ENCODE data around the gene PRPF39. TPM values are rescaled to one million over a fixed set of nuclear protein-coding genes. Genes with fewer than 3 reads are reported as not detected.
"Not testable (repeated sequence)": the region's sequence is repeated elsewhere in the genome, so short reads cannot be mapped to it uniquely, and the experiment has no call there.

PRPF39 gene
- polyA plus RNA-seq, 3 donors = 55.9 to 75.5 (median 69.7) TPM

- peak; percentile 98 for DNase-seq
These were observed 50.4 kb downstream of the PRPF39 start, which contains the start of gene FKBP3 for GRCh38 chr14:45134051-45134958. TSS of gene FKBP3 (minus strand) at chr14:45134481. CDS start at chr14:45134456, 25 bp downstream.

DNA sequence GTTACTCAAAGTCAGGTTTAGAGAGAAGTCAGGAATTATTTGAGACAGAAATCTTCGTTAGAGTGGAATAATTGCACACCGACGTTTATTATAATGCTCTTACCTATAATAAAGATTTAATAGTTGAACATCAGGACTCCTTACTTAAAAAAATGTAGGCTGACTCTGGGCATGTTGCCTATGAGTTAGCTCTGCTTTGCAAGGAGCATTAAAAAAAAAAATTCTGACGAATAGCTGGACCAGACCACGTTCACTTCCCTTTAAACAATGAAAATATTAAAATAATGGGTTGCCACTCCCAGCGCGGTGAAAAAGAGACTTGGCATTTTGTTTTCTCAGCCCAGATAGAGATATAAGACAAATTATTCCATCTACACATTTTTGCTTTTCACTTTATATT lies 51.2 kb downstream of the PRPF39 start:
- peak; percentile 16 for DNase-seq

GRCh38 chr14:45135659-45136395 lies 51.9 kb downstream of the PRPF39 start, which contains the start of gene FANCM:
TSS of gene FANCM (plus strand) at chr14:45135930. CDS start at chr14:45136032, 102 bp downstream.
- peak; percentile 98 for DNase-seq

DNA sequence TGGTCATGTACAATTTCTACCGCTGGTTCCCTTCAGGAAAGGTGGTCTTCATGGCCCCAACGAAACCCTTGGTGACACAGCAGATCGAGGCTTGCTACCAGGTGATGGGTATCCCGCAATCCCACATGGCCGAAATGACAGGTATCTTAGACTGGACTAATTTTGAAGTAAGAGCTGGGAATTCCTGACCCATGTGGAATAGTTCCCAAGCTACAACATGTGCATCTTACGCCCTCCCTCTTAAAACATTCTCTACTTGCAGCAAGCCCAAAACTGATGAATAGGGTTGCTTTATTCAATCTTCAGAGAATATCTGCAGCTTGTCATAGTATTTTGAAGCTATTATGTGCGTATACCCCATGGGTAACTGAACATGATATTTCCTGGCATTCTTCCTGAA lies 52.5 kb downstream of the PRPF39 start:
- peak; percentile 2 for DNase-seq

DNA sequence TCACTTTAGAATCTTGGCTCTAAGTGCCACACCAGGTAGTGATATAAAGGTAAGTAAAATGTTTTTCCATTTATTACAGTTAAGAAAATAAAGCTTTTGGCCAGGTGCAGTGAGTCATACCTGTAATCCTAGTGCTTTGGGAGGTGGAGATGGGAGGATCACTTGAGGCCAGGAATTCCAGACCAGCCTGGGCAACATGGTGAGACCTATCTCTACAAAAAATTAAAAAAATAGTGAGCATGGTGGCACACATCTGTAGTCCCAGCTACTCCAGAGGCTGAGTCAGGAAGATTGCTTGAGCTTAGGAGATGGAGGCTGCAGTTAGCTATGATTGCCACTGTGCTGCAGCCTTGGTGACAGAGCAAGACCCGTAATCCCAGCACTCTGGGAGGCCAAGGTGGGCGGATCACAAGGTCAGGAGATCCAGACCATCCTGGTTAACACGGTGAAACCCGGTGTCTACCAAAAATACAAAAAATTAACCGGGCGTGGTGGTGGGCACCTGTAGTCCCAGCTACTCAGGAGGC lies 56.8 kb downstream of the PRPF39 start:
- no peak for DNase-seq

- not testable (repeated sequence) for DNase-seq
These were observed 58.2 kb downstream of the PRPF39 start for GRCh38 chr14:45142083-45142482.

- DNase-seq = no peak
These were observed 60.7 kb downstream of the PRPF39 start for GRCh38 chr14:45144658-45145057.

GRCh38 chr14:45145214-45145613 lies 61.3 kb downstream of the PRPF39 start:
- DNase-seq = no peak

- no peak for DNase-seq
These were observed 65.7 kb downstream of the PRPF39 start for GRCh38 chr14:45149602-45150001.

DNA sequence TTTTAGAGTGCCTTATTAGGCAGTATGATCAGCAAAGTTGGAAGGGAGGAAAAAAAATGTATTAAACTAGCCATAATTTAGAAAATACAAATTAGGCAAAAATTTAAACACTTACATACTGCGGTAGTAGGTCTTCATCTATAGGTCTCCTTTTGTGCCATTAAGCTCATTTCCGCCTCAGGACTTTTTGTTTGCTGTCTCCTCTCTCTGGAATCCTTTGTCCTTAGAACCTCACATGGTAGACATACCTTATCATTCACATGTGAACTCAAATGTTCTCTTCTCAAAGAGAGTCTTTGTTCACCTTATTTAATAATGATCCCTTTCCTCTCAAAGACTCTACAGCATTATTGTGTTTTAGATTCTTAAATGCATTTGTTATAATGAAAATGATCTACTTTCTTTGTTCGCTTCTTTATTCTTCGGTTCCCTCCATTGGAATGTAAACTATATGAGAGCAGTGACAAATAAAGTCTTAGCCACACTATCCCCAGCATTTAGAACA lies 66.5 kb downstream of the PRPF39 start:
- no peak for DNase-seq

- no peak for DNase-seq
These were observed 72.2 kb downstream of the PRPF39 start for GRCh38 chr14:45156067-45156466.

Other genes with a start within 250 kb of the PRPF39 start
- gene KLHL28, start 122.2 kb upstream of the PRPF39 start, polyA plus RNA-seq (ENCODE audit: insufficient read length in 3 of 3) = 10 to 100 TPM; 10.7 to 16.7 (median 14.9) TPM
- gene TOGARAM1, start 121.9 kb upstream of the PRPF39 start, polyA plus RNA-seq (ENCODE audit: insufficient read length in 3 of 3) = 10 to 100 TPM; 30.9 to 36.8 (median 34.8) TPM
- gene FKBP3, start 50.4 kb downstream of the PRPF39 start, polyA plus RNA-seq (ENCODE audit: insufficient read length in 3 of 3) = 100 to 1,000 TPM; 115 to 119 (median 119) TPM
- gene FANCM, start 51.8 kb downstream of the PRPF39 start, polyA plus RNA-seq (ENCODE audit: insufficient read length in 3 of 3) = 10 to 100 TPM; 10.8 to 13.3 (median 13.3) TPM
- 10 to 100 TPM; 37.1 to 49.6 (median 46.0) TPM for gene MIS18BP1, start 169.1 kb downstream of the PRPF39 start, polyA plus RNA-seq (ENCODE audit: insufficient read length in 3 of 3)

All from renal pelvis (tissue), 4 donors.